HEK293 (cell line): ENCODE data around the gene CLASRP.

Experiments used
- CTCF ChIP-seq: fragments of 450-650 bp; formaldehyde crosslinking; IDR thresholded peaks from 2 replicates; pipeline ENCODE4 v1.5.1; 2016; ENCODE audit warnings: missing biosample characterization, missing genetic modification characterization
- KLF7 ChIP-seq: fragments of 450-650 bp; formaldehyde crosslinking; IDR thresholded peaks from 2 replicates; pipeline ENCODE4 v1.5.1; 2016; ENCODE audit warnings: missing biosample characterization, missing genetic modification characterization, borderline replicate concordance
- KLF9 ChIP-seq: fragments of 450-650 bp; formaldehyde crosslinking; IDR thresholded peaks from 2 replicates; pipeline ENCODE4 v1.5.1; 2016; ENCODE audit warnings: missing biosample characterization, missing genetic modification characterization, low read depth
- PBX3 ChIP-seq: sonication (generic); formaldehyde crosslinking; IDR thresholded peaks from 2 replicates; pipeline ENCODE4 v1.8.1; 2022; ENCODE audit warnings: mild to moderate bottlenecking, moderate library complexity, missing genetic modification reagents
- REPIN1 ChIP-seq: fragments of 450-650 bp; formaldehyde crosslinking; IDR thresholded peaks from 2 replicates; pipeline ENCODE4 v1.5.1; 2017; ENCODE audit warnings: missing biosample characterization, missing genetic modification characterization, low read depth
- SP3 ChIP-seq: fragments of 450-650 bp; formaldehyde crosslinking; IDR thresholded peaks from 2 replicates; pipeline ENCODE4 v1.5.1; 2016; ENCODE audit warnings: missing biosample characterization, missing genetic modification characterization
- YY1 ChIP-seq: fragments of 450-650 bp; formaldehyde crosslinking; IDR thresholded peaks from 2 replicates; pipeline ENCODE4 v1.5.1; 2018; ENCODE audit warnings: missing biosample characterization, missing genetic modification characterization
- ZNF19 ChIP-seq: fragments of 450-650 bp; formaldehyde crosslinking; IDR thresholded peaks from 2 replicates; pipeline ENCODE4; 2016; ENCODE audit warnings: missing biosample characterization, missing genetic modification characterization, low read depth
- ZNF391 ChIP-seq: fragments of 450-650 bp; formaldehyde crosslinking; IDR thresholded peaks from 2 replicates; pipeline ENCODE4 v1.5.1; 2016; ENCODE audit warnings: low read depth, missing biosample characterization, missing genetic modification characterization, borderline replicate concordance
- ZNF426 ChIP-seq: fragments of 450-650 bp; formaldehyde crosslinking; IDR thresholded peaks from 2 replicates; pipeline ENCODE4 v1.5.1; 2017; ENCODE audit warnings: missing biosample characterization, missing genetic modification characterization, mild to moderate bottlenecking, inconsistent platforms, moderate library complexity
- ZNF571 ChIP-seq: fragments of 450-650 bp; formaldehyde crosslinking; IDR thresholded peaks from 2 replicates; pipeline ENCODE4 v1.5.0; 2017; ENCODE audit warnings: missing biosample characterization, missing genetic modification characterization
- ZNF639 ChIP-seq: fragments of 450-650 bp; formaldehyde crosslinking; IDR thresholded peaks from 2 replicates; pipeline ENCODE4 v1.5.1; 2016; ENCODE audit warnings: missing biosample characterization, missing genetic modification characterization

GRCh38 chr19:45030825-45031224, 8.0 kb upstream of the CLASRP start:
- TF ChIP-seq ZNF426 (tag by site-specific recombination) (no peak), SP3 (tag by site-specific recombination) (no peak), REPIN1 (tag by site-specific recombination) (no peak), CTCF (tag by site-specific recombination) (no peak), KLF9 (tag by site-specific recombination) (no peak), KLF7 (tag by site-specific recombination) (no peak), YY1 (tag by site-specific recombination) (no peak), ZNF639 (tag by site-specific recombination) (no peak), PBX3 (CRISPR knock-in tag) (no peak), ZNF19 (tag by site-specific recombination) (no peak), ZNF391 (no peak), ZNF571 (no peak)
